H1 (cell line): ENCODE results near the gene IQSEC3.

Experiments used
- CTCF ChIP-seq, 3 experiments: IDR thresholded peaks; 1 replicate in 2 of 3; 2 replicates in 1 of 3; pipeline versions ENCODE4 v1.5.1 to v1.6.1; 2011; ENCODE audit warnings: low read length in 3 of 3, mild to moderate bottlenecking in 3 of 3, inconsistent platforms in 2 of 3, low read depth in 1 of 3, moderate library complexity in 1 of 3; ENCODE audit not compliant: insufficient read depth in 1 of 3; ENCODE audit errors: control extremely low read depth in 1 of 3
- EGR1 ChIP-seq: IDR thresholded peaks from 2 replicates; pipeline ENCODE4 v1.6.1; 2011; ENCODE audit warnings: low read depth, low read length, borderline replicate concordance
- EZH2 ChIP-seq: fragments of 200-600 bp; sonication (generic); IDR thresholded peaks from 2 replicates; pipeline ENCODE4 v1.7.1; 2012; ENCODE audit warnings: low read depth, mild to moderate bottlenecking, moderate library complexity, low read length, inconsistent platforms; ENCODE audit not compliant: severe bottlenecking
- JUN ChIP-seq: IDR thresholded peaks from 2 replicates; pipeline ENCODE4 v1.6.1; 2011; ENCODE audit warnings: low read depth, mild to moderate bottlenecking, improper control_type of control experiment, low read length
- KDM1A ChIP-seq: fragments of 200-600, 300-600 bp; sonication (generic); IDR thresholded peaks from 2 replicates; pipeline ENCODE4 v1.7.1; 2016; ENCODE audit warnings: mild to moderate bottlenecking, low read length, borderline replicate concordance
- NRF1 ChIP-seq: IDR thresholded peaks from 2 replicates; pipeline ENCODE4 v1.6.1; 2011; ENCODE audit warnings: mild to moderate bottlenecking, low read depth, low read length, improper control_type of control experiment
- POLR2A ChIP-seq, 2 experiments: IDR thresholded peaks; 1 replicate in 1 of 2; 2 replicates in 1 of 2; pipeline ENCODE4 v1.6.1; 2011; ENCODE audit warnings: low read depth in 2 of 2, low read length in 2 of 2, mild to moderate bottlenecking in 2 of 2; ENCODE audit errors: control extremely low read depth in 1 of 2
- POLR2AphosphoS5 ChIP-seq: IDR thresholded peaks from 2 replicates; pipeline ENCODE4 v1.6.1; 2011; ENCODE audit warnings: low read depth, low read length
- RXRA ChIP-seq: IDR thresholded peaks from 2 replicates; pipeline ENCODE4 v1.6.1; 2011; ENCODE audit warnings: low read depth, mild to moderate bottlenecking, low read length, moderate library complexity; ENCODE audit not compliant: insufficient read depth
- SIX5 ChIP-seq: IDR thresholded peaks from 2 replicates; pipeline ENCODE4 v1.6.1; 2011; ENCODE audit warnings: mild to moderate bottlenecking, low read depth, low read length
- SP1 ChIP-seq: IDR thresholded peaks from 2 replicates; pipeline ENCODE4 v1.6.1; 2011; ENCODE audit warnings: low read depth, low read length
- SP2 ChIP-seq: IDR thresholded peaks from 2 replicates; pipeline ENCODE4 v1.6.1; 2012; ENCODE audit warnings: mild to moderate bottlenecking, low read length, inconsistent platforms
- SUZ12 ChIP-seq: fragments of 200-600 bp; sonication (generic); IDR thresholded peaks from 2 replicates; pipeline ENCODE4 v1.6.1; 2012; ENCODE audit warnings: mild to moderate bottlenecking, inconsistent platforms, low read length, moderate library complexity, mixed read lengths
- YY1 ChIP-seq: IDR thresholded peaks from 2 replicates; pipeline ENCODE4 v1.6.1; 2011; ENCODE audit warnings: low read depth, mild to moderate bottlenecking, low read length

GRCh38 chr12:197911-198695 is 131.5 kb downstream of the IQSEC3 start:
- TF ChIP-seq RXRA (no peak), CTCF (IDR thresholded peaks at IDR 0.05; ENCODE audit: control extremely low read depth in 1 of 3, insufficient read depth in 1 of 3, low read depth in 1 of 3, low read length in 3 of 3) (no peak), JUN (no peak), SUZ12 (no peak), SP1 (no peak), NRF1 (no peak), EZH2 (no peak), POLR2A (IDR thresholded peaks at IDR 0.05; ENCODE audit: control extremely low read depth in 1 of 2, low read depth in 2 of 2, low read length in 2 of 2) (no peak), YY1 (no peak), SP2 (no peak), EGR1 (no peak), KDM1A (no peak), POLR2AphosphoS5 (no peak), SIX5 (no peak)
